HUDEP-2 (cell line): ENCODE results near the gene ADAMTS6.
A peak's percentile ranks its signal among the peaks of the same experiment; 100 is the strongest.

Experiments
- DNase-seq, 76 experiments: peaks; one replicate each; lab custom pipeline; 2025; ENCODE audit not compliant: unreplicated experiment in 76 of 76; lab: John Stamatoyannopoulos, UW

Gene ADAMTS6

DNA sequence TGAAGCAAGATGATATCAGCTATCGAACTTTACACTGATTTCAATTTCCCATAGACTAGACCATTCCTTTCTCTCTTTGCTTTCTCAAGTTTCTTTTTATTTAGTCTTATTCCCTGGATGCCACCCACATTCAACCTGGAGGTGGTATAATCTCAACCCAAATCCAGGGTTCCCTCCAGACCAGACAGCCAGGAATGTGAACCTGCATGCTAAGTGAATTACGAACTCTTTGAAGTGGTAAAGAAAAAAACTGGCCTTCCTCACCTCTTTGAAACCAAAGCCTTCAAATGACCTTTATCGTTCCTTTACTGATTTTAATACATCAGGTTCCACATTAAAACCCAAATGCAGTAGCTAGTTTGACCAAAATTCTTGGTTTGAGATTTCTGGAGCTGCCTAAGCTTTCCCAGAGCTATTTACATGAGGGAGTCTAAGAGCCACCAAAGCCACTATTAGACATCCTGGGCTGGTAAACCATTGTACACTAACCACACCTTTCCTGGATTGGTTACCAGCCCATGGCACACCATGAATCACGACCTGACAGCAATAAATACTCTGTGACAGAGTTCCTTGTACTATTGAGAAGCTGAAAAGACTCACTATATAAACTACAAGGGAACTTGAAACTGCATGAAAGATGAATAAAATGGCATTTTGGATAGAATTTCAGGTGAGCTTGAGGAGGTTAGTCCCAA, 323.7 kb downstream of the ADAMTS6 start:
- no peak for DNase-seq

DNA sequence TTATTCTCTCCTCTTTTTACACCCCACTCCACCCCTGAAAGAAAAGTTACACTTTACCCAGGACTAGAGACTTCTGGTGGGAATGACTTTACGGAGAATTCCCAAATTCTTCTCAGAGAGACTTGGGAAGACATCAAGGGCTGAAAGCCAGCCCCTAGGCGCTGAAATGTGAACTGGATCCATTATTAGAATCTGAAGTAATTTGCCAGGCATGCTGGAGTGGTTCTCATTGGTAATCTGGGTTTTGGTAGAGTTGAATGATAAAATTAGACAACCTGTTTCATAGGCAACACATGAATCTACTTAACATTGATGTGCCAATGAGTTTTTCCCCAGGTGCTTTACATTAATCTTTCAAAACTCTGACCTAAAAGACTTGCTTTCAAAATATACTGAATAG, 324.8 kb downstream of the ADAMTS6 start:
- no peak for DNase-seq

GRCh38 chr5:65152131-65152530, 329.6 kb downstream of the ADAMTS6 start:
- no peak for DNase-seq

DNA sequence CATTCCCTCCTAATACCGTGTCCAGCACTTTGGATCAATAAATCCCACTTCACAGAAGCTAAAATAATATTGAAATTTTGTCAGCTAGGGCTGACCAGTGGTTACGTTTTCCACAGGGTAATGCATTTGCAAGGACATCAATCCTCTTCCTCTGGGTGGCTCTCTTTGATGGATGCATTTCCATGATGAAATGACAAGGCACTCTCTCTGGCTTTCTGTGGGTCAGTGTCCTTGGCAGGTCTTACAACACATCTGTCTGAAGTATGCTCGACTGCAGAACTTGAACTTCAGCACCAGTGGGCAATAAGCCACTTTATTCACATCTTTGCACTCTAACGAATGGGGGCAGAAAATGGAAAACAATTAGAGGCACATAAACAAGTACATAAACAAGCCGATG, 330.1 kb downstream of the ADAMTS6 start:
- DNase-seq, result no peak

DNA sequence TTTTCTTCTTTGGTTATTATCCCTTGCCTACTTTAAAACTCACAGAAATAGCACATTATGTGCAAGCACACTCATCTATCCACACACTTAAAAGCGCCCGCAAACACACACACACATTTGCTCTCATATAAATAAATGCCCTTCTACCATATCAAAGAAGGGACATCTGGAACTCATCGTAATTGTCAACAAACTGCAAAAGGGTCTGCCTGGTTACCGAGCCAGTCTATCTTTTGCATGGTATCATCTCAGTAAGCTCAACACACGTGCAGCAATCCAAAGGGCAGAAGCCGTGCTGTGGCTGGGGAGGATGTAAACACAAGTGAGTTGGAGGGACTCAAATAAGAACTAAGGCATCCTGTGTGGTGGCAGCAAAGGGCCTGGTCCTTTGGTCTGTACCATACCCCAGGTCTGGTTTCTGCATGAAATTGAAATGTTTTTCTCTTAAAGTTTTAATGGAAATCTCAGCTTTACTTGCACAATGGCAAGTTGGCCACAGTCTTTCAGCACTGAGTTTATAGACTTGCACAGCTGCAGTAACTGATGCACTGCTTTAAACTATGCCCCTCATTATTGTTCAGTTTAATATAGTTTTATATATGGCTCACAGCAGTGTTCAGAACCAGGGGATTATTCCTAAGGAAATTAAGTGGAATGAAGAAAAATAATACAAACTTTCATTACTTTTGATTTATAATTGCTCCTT, 331.0 kb downstream of the ADAMTS6 start:
- DNase-seq, result no peak

- no peak for DNase-seq
Observed at GRCh38 chr5:65149827-65150226, 331.9 kb downstream of the ADAMTS6 start.

- DNase-seq, result no peak
Observed at GRCh38 chr5:65144136-65144871, 337.4 kb downstream of the ADAMTS6 start.

DNA sequence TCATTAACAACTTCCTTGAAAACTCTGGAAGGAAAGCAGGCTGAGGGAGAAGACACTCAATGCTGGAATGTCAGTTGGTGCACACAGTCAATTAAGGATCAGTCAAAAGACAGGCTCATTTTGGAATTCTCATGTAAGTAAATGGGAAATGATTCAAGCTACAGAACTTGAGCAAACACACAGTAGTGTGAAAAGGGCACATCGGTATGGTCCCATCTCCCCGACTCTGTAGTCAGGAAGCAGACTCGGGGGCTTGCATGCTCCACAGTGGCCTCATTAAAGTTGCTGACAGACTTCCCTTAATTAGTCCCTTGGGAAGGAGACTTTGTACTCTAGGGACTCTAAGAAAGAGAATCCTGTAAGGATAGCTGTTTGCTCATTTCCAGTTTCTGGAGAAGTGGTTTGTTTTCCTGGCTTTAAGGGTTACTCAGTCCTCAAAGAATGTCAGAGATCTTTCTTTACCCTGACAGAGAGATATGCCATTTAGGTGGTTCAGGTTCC, 339.2 kb downstream of the ADAMTS6 start:
- DNase-seq, result no peak

DNA sequence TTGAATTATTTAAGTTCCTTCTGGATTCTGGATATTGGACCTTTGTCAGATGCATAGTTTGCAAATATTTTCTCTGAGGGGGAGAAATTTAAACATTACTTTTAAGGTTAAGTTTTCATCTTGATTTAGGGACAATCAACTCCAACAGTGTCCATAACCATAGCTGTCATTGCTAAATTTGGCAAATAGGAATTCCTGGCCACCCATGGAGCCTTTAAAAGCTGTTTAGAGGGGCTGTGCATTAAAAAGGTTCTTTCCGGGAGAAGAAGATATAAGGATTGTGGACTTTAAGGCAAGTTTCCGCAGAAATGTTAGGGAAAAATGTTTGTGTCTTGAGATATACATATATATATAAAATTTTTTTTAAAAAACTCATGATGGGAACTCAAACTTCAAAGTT, 339.7 kb downstream of the ADAMTS6 start:
- DNase-seq, result no peak

DNA sequence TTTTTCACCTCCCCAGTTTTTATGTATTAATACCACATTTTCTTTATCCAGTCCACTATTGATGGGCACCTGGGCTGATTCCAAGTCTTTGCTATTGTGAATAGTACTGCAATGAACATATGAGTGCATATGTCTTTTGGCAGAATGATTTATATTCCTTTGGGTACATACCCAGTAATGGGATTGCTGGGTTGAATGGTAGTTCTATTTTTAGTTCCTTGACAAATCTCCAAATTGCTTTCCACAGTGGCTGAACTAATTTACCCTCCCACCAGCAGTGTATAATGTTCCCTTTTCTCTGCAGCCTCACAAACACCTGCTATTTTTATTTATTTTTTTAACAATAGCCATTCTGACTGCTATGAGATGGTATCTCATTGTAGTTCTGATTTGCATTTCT, 340.2 kb downstream of the ADAMTS6 start:
- DNase-seq, result no peak

- DNase-seq, result no peak
Observed at GRCh38 chr5:65137631-65138030, 344.1 kb downstream of the ADAMTS6 start.

GRCh38 chr5:65133477-65134110, 348.1 kb downstream of the ADAMTS6 start:
- DNase-seq, result no peak

DNA sequence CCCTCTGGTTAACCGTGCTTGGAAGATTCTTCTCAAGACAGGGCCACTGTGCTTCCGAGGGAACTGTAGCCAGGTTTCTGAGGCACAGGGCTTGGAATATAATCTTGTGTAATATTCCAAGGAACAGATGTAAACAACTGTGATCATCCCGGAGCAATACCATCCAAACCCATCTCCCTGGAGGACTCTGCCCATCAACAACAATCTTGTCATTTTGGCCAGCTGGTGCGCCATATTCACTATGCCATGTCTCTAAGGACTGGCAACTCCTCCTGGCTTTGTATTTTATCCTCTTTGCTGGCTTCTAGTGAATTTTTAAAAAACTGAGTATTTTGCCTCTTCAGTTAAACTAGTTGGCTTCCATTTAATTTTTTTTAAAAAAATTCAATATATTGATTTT, 349.3 kb downstream of the ADAMTS6 start:
- no peak for DNase-seq

- no peak for DNase-seq
Observed at GRCh38 chr5:65128226-65128625, 353.5 kb downstream of the ADAMTS6 start.

DNA sequence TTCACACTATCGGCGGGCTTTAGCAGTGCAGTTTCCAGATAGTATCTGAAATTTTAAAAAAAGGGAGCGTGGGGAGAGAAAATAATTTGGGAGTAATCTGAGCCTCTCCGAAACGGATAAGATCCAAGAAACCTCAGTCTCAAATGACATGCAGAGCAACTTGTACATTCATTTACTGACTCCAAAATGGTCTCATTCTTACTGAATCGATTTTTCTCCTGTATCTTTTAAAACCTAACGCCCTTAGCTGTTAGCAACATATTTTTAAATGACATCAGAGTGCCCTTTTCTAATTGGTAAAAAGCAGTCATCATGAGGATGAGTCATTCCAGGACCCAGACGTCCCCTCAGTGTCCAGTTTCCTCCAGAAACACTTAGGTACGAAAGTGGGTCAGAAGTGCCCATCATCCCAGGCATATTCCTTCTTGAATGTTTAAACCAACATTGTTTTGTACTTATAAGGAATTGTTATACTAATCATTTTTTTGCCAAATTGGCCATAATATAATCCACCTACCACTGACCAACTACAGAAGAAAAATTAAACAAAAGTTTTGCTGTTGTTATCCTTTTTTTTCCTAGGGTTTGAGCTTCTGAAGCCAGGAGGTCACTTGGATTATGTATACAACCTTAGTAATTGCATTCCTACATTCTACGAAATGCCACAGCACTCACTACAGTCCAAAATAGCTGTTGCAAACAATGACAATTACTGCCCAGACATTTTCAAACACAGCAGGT, 354.4 kb downstream of the ADAMTS6 start:
- DNase-seq, result no peak

DNA sequence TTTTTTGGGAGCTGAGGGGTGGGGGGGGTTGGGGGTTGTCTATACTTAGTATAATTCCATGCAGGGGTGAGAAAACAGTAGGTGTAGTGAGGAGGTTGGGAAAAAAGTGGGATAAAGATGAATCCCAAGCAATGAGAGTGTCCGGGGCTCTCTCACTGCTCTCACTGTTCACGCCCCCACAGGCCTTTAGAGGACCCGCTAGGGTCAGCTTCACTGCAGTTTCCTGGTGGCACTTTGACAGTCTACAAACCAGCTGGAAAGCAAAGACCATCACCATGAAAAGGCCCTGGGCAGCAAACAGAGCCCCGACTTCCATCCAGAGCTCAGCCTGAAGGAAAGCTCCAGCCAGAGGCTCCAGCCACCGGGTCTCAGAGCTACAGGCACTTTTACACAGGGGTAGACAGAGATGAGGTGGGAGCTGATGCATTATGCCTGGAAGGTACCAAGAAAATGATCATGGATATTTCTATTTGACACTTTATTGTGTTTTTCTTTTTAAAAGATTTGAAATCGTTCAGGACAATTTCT, 355.1 kb downstream of the ADAMTS6 start:
- no peak for DNase-seq

DNA sequence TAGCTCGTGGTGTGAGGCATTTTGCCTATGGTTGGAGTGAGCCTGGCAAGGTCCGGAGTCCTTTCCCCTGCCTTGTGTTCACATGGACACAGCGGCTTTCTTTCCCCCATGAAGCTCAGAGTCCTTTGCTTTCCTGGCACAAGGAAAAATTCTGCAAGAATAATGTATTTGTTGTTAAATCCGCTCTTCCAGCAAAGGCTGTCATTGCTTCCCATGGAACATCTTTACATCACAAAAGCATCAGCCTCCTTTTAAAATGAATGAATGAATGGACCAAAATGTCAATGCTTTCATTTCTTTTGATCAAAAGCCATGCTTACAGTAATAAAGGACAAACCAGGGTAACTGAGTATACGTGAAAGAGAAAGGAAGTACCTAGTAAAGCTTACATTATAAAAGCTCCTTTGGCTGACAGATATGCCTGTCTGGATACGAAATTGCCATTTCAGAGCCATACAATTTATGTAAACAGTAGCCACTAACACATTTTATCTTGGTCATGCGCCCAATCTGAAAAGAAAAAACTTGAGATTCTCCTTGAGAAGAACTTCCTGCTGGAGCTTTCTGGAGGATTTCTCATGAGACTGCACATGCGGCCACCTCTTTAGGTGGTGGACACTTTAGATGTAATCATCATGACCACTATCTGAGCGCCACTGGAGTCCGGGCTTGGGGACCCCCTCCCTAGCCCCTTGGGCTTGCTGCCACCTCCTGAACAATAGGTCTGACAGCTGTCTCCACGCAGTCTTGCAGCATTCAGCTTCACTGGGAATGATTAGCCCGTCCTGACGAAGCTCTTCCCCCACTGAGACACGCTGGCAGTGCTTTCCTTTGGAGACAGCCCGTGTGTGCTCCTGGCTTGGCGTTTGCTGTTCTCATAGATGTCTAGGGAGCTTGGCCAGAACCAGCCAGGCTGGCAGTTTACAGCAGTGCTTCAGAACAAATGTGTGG, 355.9 kb downstream of the ADAMTS6 start:
- DNase-seq, result no peak

- peak in 4 of 76 experiments; percentile 14 to 35 (median 16) for DNase-seq
Observed at GRCh38 chr5:65121880-65122436, 359.8 kb downstream of the ADAMTS6 start.
